T-helper 2 cell treated with Interferon-gamma antibody and Interleukin-4, amounts not matched to agents 5 μg/mL and 100 μg/mL, for 36 hours (primary cell): ENCODE data around the gene CES1.
"Not testable (repeated sequence)": the region's sequence is repeated elsewhere in the genome, so short reads cannot be mapped to it uniquely, and the experiment has no call there.

Experiments
- DNase-seq: peaks from one replicate; pipeline ENCODE4 v3.0.0; 2021; ENCODE audit warnings: low spot score
- H3K27ac Mint-ChIP-seq: one replicate; pipeline ENCODE4 v1.8.0; 2021; ENCODE audit warnings: mild to moderate bottlenecking, mixed read lengths
- H3K27me3 Mint-ChIP-seq: one replicate; pipeline ENCODE4 v1.8.0; 2021; ENCODE audit warnings: low read depth, mixed read lengths
- H3K36me3 Mint-ChIP-seq: one replicate; pipeline ENCODE4 v1.8.0; 2021; ENCODE audit warnings: low read depth, mixed read lengths
- H3K4me1 Mint-ChIP-seq: one replicate; pipeline ENCODE4 v1.8.0; 2021; ENCODE audit warnings: low read depth, mixed read lengths
- H3K4me3 Mint-ChIP-seq: one replicate; pipeline ENCODE4 v1.8.0; 2022; ENCODE audit warnings: mild to moderate bottlenecking, moderate library complexity, mixed read lengths
- H3K9me3 Mint-ChIP-seq: one replicate; pipeline ENCODE4 v1.8.0; 2021; ENCODE audit warnings: mixed read lengths

CES1 gene

GRCh38 chr16:55757595-55758527 lies 75.0 kb downstream of the CES1 start:
- H3K4me3 Mint-ChIP-seq, H3K27ac Mint-ChIP-seq, DNase-seq: not testable (repeated sequence)
- peaks cover 25% of the 10 kb centered on the region for H3K9me3 Mint-ChIP-seq
- peaks cover 25% of the 10 kb centered on the region for H3K27me3 Mint-ChIP-seq
- peaks cover 14% of the 10 kb centered on the region for H3K4me1 Mint-ChIP-seq
- H3K36me3 Mint-ChIP-seq = peaks cover 14% of the 10 kb centered on the region

GRCh38 chr16:55756963-55757362 lies 75.9 kb downstream of the CES1 start:
- Mint-ChIP-seq H3K36me3 (peaks cover 20% of the 10 kb centered on the region), H3K4me3 (no peak overlapping the region), H3K9me3 (peaks cover 34% of the 10 kb centered on the region), H3K27ac (no peak overlapping the region), H3K27me3 (peaks cover 20% of the 10 kb centered on the region), H3K4me1 (peaks cover 21% of the 10 kb centered on the region)
- DNase-seq = no peak

DNA sequence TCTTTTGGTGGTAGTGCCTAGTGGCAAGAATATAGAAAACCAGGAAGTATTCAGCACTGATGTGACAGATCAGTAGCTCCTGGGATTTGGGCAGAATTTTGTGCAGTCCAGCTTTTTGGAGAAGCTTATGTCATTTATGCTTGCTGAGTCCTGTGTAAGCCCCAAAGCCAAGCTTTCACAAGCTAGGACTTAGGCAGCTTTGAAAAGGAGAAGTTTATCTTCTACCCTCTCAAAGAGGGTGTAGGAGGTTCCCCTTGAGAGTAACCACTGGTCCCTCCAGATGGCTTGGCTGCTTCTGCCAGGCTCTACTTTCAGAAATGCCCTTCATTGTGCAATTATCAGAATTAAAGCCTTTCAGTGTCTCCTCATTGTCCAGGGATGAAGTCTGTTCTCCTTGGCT lies 78.8 kb downstream of the CES1 start:
- peak overlapping the region; percentile 21 for H3K4me3 Mint-ChIP-seq
- H3K9me3 Mint-ChIP-seq = peaks cover 42% of the 10 kb centered on the region
- no peak for DNase-seq
- H3K27me3 Mint-ChIP-seq = peaks cover 10% of the 10 kb centered on the region
- peaks cover 20% of the 10 kb centered on the region for H3K36me3 Mint-ChIP-seq
- peak overlapping the region; percentile 82 for H3K27ac Mint-ChIP-seq
- H3K4me1 Mint-ChIP-seq = peaks cover 21% of the 10 kb centered on the region

- peaks cover 42% of the 10 kb centered on the region for H3K9me3 Mint-ChIP-seq
- DNase-seq = peak; percentile 26
- peak overlapping the region; percentile 90 for H3K27ac Mint-ChIP-seq
- H3K4me3 Mint-ChIP-seq = peak overlapping the region; percentile 19
- H3K36me3 Mint-ChIP-seq = peaks cover 20% of the 10 kb centered on the region
- not testable (repeated sequence) for H3K27me3 Mint-ChIP-seq
- H3K4me1 Mint-ChIP-seq = peaks cover 21% of the 10 kb centered on the region
These were observed 79.7 kb downstream of the CES1 start for GRCh38 chr16:55753145-55753631.
